ENCODE data around the gene ANKH.

The ANKH gene

DNA sequence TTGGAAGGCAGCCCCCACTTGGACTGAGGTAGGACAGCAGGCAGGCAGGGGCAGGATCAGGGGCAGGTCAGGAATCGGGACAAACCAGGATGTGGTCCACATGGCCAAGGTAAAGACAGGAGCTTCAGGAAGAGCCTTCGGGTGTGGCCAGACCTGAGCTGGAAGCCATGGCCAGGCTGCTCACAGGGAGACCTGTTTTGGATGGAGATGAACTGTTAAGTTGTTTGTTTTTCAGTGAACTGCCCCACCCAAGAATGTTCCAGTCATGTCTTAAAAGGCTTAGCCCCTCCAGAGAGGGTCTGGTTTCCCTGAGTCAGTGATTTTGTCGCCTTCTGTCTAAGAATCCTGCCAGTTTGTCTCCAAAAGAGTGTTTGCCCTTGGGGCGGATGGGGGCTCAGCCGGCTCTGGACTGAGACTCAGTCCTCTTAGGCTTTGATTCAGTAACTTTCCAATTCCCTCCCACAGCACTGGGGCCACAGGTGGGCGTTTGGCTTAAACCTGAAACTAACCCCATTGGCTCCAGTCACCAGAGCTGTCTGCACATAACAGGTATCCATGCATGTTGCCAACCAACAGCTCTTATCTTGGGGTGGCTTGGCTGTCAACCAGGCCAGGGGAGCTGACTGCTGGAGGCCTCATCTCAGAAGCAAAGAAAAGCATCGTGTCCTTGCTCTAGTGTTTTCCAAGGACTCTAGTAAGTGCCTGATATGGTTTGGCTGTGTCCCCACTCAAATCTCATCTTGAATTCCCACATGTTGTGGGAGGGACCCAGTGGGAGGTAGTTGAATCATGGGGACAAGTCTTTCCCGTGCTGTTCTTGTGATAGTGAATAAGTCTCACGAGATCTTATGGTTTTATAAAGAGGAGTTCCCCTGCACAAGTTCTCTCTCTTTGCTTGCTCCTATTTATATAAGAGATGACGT is 11.3 kb upstream of the ANKH start:
- no peak overlapping the region for H4K5ac ChIP-seq (ENCODE audit: low read length)
- H3K4ac ChIP-seq (ENCODE audit: low read depth, low read length), result no peak overlapping the region
- no peak overlapping the region for H3K4me3 ChIP-seq (ENCODE audit: low read length)
- H3K9ac ChIP-seq (ENCODE audit: low read length), result no peak overlapping the region
- H3K79me2 ChIP-seq (ENCODE audit: control insufficient read depth, insufficient read depth, low read length), result no peaks in the 10 kb centered on the region
- H3K4me2 ChIP-seq (ENCODE audit: low read length), result no peak overlapping the region
- no peak overlapping the region for H4K8ac ChIP-seq (ENCODE audit: low read depth, low read length)
- H3K56ac ChIP-seq (ENCODE audit: low read length), result no peak overlapping the region
- WGBS (ENCODE audit: extremely low coverage, insufficient coverage, low lambda C conversion rate), result no CpG with 5 or more reads among the region's 10 CpGs
- H3K36me3 ChIP-seq (ENCODE audit: control insufficient read depth, insufficient read depth, low read length), result no peaks in the 10 kb centered on the region
- no peak overlapping the region for H2BK120ac ChIP-seq (ENCODE audit: low read depth, low read length)
- H3K18ac ChIP-seq (ENCODE audit: low read length), result no peak overlapping the region
- no peak overlapping the region for H2AK5ac ChIP-seq (ENCODE audit: low read length)
- H3K79me1 ChIP-seq (ENCODE audit: low read length), result no peaks in the 10 kb centered on the region
- no peak overlapping the region for H2BK15ac ChIP-seq (replicated peaks; ENCODE audit: low read depth)
- no peaks in the 10 kb centered on the region for H3K27me3 ChIP-seq (ENCODE audit: insufficient read depth, low read length, poor library complexity)
- H3K23ac ChIP-seq (ENCODE audit: low read length), result no peak overlapping the region
- no peak overlapping the region for H3K27ac ChIP-seq (ENCODE audit: low read depth, low read length)
- H2BK5ac ChIP-seq (ENCODE audit: low read length), result no peak overlapping the region
- H3K4me1 ChIP-seq (ENCODE audit: control insufficient read depth, low read depth, low read length), result no peaks in the 10 kb centered on the region
- DNase-seq, result no peak

DNA sequence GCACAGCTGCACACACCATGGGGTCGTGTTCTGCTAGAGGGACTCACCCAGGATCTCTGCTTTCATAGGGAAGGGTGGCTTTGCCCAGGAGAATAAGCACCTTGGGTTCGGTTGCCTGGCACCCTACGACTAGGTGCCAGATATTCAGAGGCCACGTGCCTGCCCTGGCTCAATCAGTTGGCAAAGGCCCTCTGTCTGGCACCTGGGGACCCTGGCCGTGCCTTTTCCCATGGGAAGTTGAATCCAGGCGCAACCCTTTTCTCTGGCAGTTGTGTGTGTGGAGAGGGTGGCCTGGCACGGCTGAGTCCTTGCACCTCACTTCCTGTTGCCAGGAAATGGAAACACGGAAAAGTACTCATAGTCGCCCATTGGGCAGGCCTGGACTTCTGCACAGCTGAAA is 10.2 kb upstream of the ANKH start:
- no peak overlapping the region for H3K27ac ChIP-seq (ENCODE audit: low read depth, low read length)
- no peak overlapping the region for H3K23ac ChIP-seq (ENCODE audit: low read length)
- no peaks in the 10 kb centered on the region for H3K36me3 ChIP-seq (ENCODE audit: control insufficient read depth, insufficient read depth, low read length)
- no peaks in the 10 kb centered on the region for H3K79me2 ChIP-seq (ENCODE audit: control insufficient read depth, insufficient read depth, low read length)
- H2BK15ac ChIP-seq (replicated peaks; ENCODE audit: low read depth), result no peak overlapping the region
- H3K56ac ChIP-seq (ENCODE audit: low read length), result no peak overlapping the region
- H4K5ac ChIP-seq (ENCODE audit: low read length), result no peak overlapping the region
- no peaks in the 10 kb centered on the region for H3K79me1 ChIP-seq (ENCODE audit: low read length)
- H2BK120ac ChIP-seq (ENCODE audit: low read depth, low read length), result no peak overlapping the region
- H3K4ac ChIP-seq (ENCODE audit: low read depth, low read length), result no peak overlapping the region
- no peak overlapping the region for H3K9ac ChIP-seq (ENCODE audit: low read length)
- no peak overlapping the region for H2AK5ac ChIP-seq (ENCODE audit: low read length)
- no peaks in the 10 kb centered on the region for H3K27me3 ChIP-seq (ENCODE audit: insufficient read depth, low read length, poor library complexity)
- no peak overlapping the region for H4K8ac ChIP-seq (ENCODE audit: low read depth, low read length)
- no peak overlapping the region for H2BK5ac ChIP-seq (ENCODE audit: low read length)
- H3K18ac ChIP-seq (ENCODE audit: low read length), result no peak overlapping the region
- H3K4me1 ChIP-seq (ENCODE audit: control insufficient read depth, low read depth, low read length), result no peaks in the 10 kb centered on the region
- no peak for DNase-seq
- no peak overlapping the region for H3K4me3 ChIP-seq (ENCODE audit: low read length)
- no peak overlapping the region for H3K4me2 ChIP-seq (ENCODE audit: low read length)
- WGBS (ENCODE audit: extremely low coverage, insufficient coverage, low lambda C conversion rate), result no CpG with 5 or more reads among the region's 9 CpGs

DNA sequence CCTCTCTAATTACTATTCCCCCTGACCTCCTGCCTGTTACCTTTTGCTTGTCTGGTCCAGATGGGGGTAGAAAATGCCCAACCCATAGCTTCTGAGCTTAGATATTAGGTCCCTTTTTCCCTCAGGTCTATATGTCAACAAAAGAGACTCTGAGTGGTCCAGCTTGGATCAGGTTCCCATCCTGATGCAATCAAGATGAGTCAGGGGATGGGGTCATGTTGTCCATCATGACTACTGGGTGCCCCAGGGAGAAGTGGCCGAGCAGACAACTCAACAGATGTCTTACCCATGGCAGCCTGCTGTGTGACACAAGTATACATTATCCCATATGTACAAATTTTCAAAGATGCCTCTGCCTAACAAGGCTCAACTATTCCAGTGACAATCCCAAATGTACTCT is 9.1 kb upstream of the ANKH start:
- Histone ChIP-seq H3K56ac (ENCODE audit: low read length) (no peak overlapping the region), H3K36me3 (ENCODE audit: control insufficient read depth, insufficient read depth, low read length) (no peaks in the 10 kb centered on the region), H3K4me3 (ENCODE audit: low read length) (no peak overlapping the region), H4K5ac (ENCODE audit: low read length) (no peak overlapping the region), H2BK120ac (ENCODE audit: low read depth, low read length) (no peak overlapping the region), H3K4me2 (ENCODE audit: low read length) (no peak overlapping the region), H3K27ac (ENCODE audit: low read depth, low read length) (no peak overlapping the region), H2BK15ac (replicated peaks; ENCODE audit: low read depth) (no peak overlapping the region), H3K27me3 (ENCODE audit: insufficient read depth, low read length, poor library complexity) (no peaks in the 10 kb centered on the region), H2BK5ac (ENCODE audit: low read length) (no peak overlapping the region), H2AK5ac (ENCODE audit: low read length) (no peak overlapping the region), H3K9ac (ENCODE audit: low read length) (no peak overlapping the region), H3K79me2 (ENCODE audit: control insufficient read depth, insufficient read depth, low read length) (no peaks in the 10 kb centered on the region), H3K4ac (ENCODE audit: low read depth, low read length) (no peak overlapping the region), H3K79me1 (ENCODE audit: low read length) (no peaks in the 10 kb centered on the region), H4K8ac (ENCODE audit: low read depth, low read length) (no peak overlapping the region), H3K4me1 (ENCODE audit: control insufficient read depth, low read depth, low read length) (no peaks in the 10 kb centered on the region), H3K18ac (ENCODE audit: low read length) (no peak overlapping the region), H3K23ac (ENCODE audit: low read length) (no peak overlapping the region)
- WGBS (ENCODE audit: extremely low coverage, insufficient coverage, low lambda C conversion rate), result no CpG with 5 or more reads among the region's 1 CpG
- DNase-seq, result no peak

GRCh38 chr5:14879937-14880589 is 8.5 kb upstream of the ANKH start:
- no CpG with 5 or more reads among the region's 6 CpGs for WGBS (ENCODE audit: extremely low coverage, insufficient coverage, low lambda C conversion rate)
- H3K79me1 ChIP-seq (ENCODE audit: low read length), result no peaks in the 10 kb centered on the region
- no peak overlapping the region for H4K5ac ChIP-seq (ENCODE audit: low read length)
- H3K18ac ChIP-seq (ENCODE audit: low read length), result no peak overlapping the region
- H3K23ac ChIP-seq (ENCODE audit: low read length), result no peak overlapping the region
- H3K4ac ChIP-seq (ENCODE audit: low read depth, low read length), result no peak overlapping the region
- H3K27ac ChIP-seq (ENCODE audit: low read depth, low read length), result no peak overlapping the region
- H2BK120ac ChIP-seq (ENCODE audit: low read depth, low read length), result no peak overlapping the region
- no peak overlapping the region for H2AK5ac ChIP-seq (ENCODE audit: low read length)
- no peak overlapping the region for H3K4me3 ChIP-seq (ENCODE audit: low read length)
- DNase-seq, result no peak
- no peak overlapping the region for H3K4me2 ChIP-seq (ENCODE audit: low read length)
- no peak overlapping the region for H2BK5ac ChIP-seq (ENCODE audit: low read length)
- H4K8ac ChIP-seq (ENCODE audit: low read depth, low read length), result no peak overlapping the region
- H2BK15ac ChIP-seq (replicated peaks; ENCODE audit: low read depth), result no peak overlapping the region
- H3K27me3 ChIP-seq (ENCODE audit: insufficient read depth, low read length, poor library complexity), result no peaks in the 10 kb centered on the region
- H3K36me3 ChIP-seq (ENCODE audit: control insufficient read depth, insufficient read depth, low read length), result no peaks in the 10 kb centered on the region
- H3K9ac ChIP-seq (ENCODE audit: low read length), result no peak overlapping the region
- no peaks in the 10 kb centered on the region for H3K4me1 ChIP-seq (ENCODE audit: control insufficient read depth, low read depth, low read length)
- no peaks in the 10 kb centered on the region for H3K79me2 ChIP-seq (ENCODE audit: control insufficient read depth, insufficient read depth, low read length)
- H3K56ac ChIP-seq (ENCODE audit: low read length), result no peak overlapping the region

GRCh38 chr5:14879393-14879792 is 7.8 kb upstream of the ANKH start:
- no peak overlapping the region for H3K27ac ChIP-seq (ENCODE audit: low read depth, low read length)
- H3K79me2 ChIP-seq (ENCODE audit: control insufficient read depth, insufficient read depth, low read length), result no peaks in the 10 kb centered on the region
- H2BK15ac ChIP-seq (replicated peaks; ENCODE audit: low read depth), result no peak overlapping the region
- H3K4ac ChIP-seq (ENCODE audit: low read depth, low read length), result no peak overlapping the region
- H3K4me3 ChIP-seq (ENCODE audit: low read length), result no peak overlapping the region
- DNase-seq, result no peak
- H3K27me3 ChIP-seq (ENCODE audit: insufficient read depth, low read length, poor library complexity), result no peaks in the 10 kb centered on the region
- no peak overlapping the region for H3K23ac ChIP-seq (ENCODE audit: low read length)
- no peak overlapping the region for H2BK5ac ChIP-seq (ENCODE audit: low read length)
- no peak overlapping the region for H4K5ac ChIP-seq (ENCODE audit: low read length)
- no CpG with 5 or more reads among the region's 2 CpGs for WGBS (ENCODE audit: extremely low coverage, insufficient coverage, low lambda C conversion rate)
- H3K9ac ChIP-seq (ENCODE audit: low read length), result no peak overlapping the region
- H4K8ac ChIP-seq (ENCODE audit: low read depth, low read length), result no peak overlapping the region
- no peak overlapping the region for H2AK5ac ChIP-seq (ENCODE audit: low read length)
- H3K4me1 ChIP-seq (ENCODE audit: control insufficient read depth, low read depth, low read length), result no peaks in the 10 kb centered on the region
- H3K4me2 ChIP-seq (ENCODE audit: low read length), result no peak overlapping the region
- H3K18ac ChIP-seq (ENCODE audit: low read length), result no peak overlapping the region
- no peak overlapping the region for H2BK120ac ChIP-seq (ENCODE audit: low read depth, low read length)
- no peak overlapping the region for H3K56ac ChIP-seq (ENCODE audit: low read length)
- no peaks in the 10 kb centered on the region for H3K79me1 ChIP-seq (ENCODE audit: low read length)
- no peaks in the 10 kb centered on the region for H3K36me3 ChIP-seq (ENCODE audit: control insufficient read depth, insufficient read depth, low read length)
